ENCODE results near the gene SMOC2. TPM values are rescaled to one million over a fixed set of nuclear protein-coding genes. Genes with fewer than 3 reads are reported as not detected.

SMOC2 gene
- total RNA-seq, 6 experiments from 2014 or later = 0.42 to 3.5 (median 1.2) TPM

GRCh38 chr6:168494726-168495125 lies 53.7 kb downstream of the SMOC2 start:
- no peaks in the 10 kb centered on the region for H3K9me3 ChIP-seq
- WGBS (ENCODE audit: insufficient coverage, low coverage, low lambda C conversion rate, missing lambda C conversion rate) = no CpG with 5 or more reads among the region's 8 CpGs
- H3K4me3 ChIP-seq = no peak overlapping the region
- H3K36me3 ChIP-seq = no peaks in the 10 kb centered on the region
- TF ChIP-seq CTCF (IDR thresholded peaks at IDR 0.05) (no peak), POLR2A (IDR thresholded peaks at IDR 0.05) (no peak)
- no peak overlapping the region for H3K27ac ChIP-seq
- DNase-seq (no peak), ATAC-seq (peak in 2 of 4 donors; percentile 25 to 37)
- no peaks in the 10 kb centered on the region for H3K27me3 ChIP-seq
- intact Hi-C loops (cut with DNase I) = no loop called here
- no peaks in the 10 kb centered on the region for H3K4me1 ChIP-seq

GRCh38 chr6:168495133-168495532 lies 54.1 kb downstream of the SMOC2 start:
- Histone ChIP-seq H3K9me3 (no peaks in the 10 kb centered on the region), H3K4me1 (no peaks in the 10 kb centered on the region), H3K27me3 (no peaks in the 10 kb centered on the region), H3K27ac (no peak overlapping the region), H3K4me3 (no peak overlapping the region), H3K36me3 (no peaks in the 10 kb centered on the region)
- intact Hi-C loops (cut with DNase I) = no loop called here
- ATAC-seq = peak in 1 of 4 donors; percentile 27
- no peak for DNase-seq
- 80% methylated on average over 9 of the region's 13 CpGs for WGBS (ENCODE audit: insufficient coverage, low coverage, low lambda C conversion rate, missing lambda C conversion rate)
- TF ChIP-seq CTCF (IDR thresholded peaks at IDR 0.05) (no peak), POLR2A (IDR thresholded peaks at IDR 0.05) (no peak)

DNA sequence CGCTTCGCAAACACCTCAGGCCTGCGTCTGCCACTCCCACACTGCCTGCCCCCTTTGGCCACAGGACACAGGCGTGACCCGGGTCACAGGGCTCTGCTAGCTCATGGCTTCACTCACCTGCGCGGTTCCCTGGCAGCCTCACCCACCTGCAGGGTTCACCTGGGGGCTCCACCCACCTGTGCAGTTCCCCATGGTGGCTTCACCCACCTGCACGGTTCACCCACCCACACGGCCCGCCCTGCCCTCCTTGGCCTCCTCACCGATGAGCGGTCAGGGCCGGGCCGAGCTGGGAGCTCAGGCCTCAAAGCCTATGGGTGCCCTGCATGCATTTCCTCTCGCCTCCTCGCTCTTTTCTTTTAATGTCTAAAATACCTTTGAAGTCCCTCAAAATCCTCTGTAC lies 54.7 kb downstream of the SMOC2 start:
- H3K27ac ChIP-seq = no peak overlapping the region
- ATAC-seq (no peak), DNase-seq (no peak)
- H3K27me3 ChIP-seq = no peaks in the 10 kb centered on the region
- intact Hi-C loops (cut with DNase I) = no loop called here
- no peak overlapping the region for H3K4me3 ChIP-seq
- WGBS (ENCODE audit: insufficient coverage, low coverage, low lambda C conversion rate, missing lambda C conversion rate) = 79% methylated on average over 3 of the region's 16 CpGs
- no peaks in the 10 kb centered on the region for H3K9me3 ChIP-seq
- TF ChIP-seq POLR2A (IDR thresholded peaks at IDR 0.05) (no peak), CTCF (IDR thresholded peaks at IDR 0.05) (no peak)
- no peaks in the 10 kb centered on the region for H3K4me1 ChIP-seq
- no peaks in the 10 kb centered on the region for H3K36me3 ChIP-seq

DNA sequence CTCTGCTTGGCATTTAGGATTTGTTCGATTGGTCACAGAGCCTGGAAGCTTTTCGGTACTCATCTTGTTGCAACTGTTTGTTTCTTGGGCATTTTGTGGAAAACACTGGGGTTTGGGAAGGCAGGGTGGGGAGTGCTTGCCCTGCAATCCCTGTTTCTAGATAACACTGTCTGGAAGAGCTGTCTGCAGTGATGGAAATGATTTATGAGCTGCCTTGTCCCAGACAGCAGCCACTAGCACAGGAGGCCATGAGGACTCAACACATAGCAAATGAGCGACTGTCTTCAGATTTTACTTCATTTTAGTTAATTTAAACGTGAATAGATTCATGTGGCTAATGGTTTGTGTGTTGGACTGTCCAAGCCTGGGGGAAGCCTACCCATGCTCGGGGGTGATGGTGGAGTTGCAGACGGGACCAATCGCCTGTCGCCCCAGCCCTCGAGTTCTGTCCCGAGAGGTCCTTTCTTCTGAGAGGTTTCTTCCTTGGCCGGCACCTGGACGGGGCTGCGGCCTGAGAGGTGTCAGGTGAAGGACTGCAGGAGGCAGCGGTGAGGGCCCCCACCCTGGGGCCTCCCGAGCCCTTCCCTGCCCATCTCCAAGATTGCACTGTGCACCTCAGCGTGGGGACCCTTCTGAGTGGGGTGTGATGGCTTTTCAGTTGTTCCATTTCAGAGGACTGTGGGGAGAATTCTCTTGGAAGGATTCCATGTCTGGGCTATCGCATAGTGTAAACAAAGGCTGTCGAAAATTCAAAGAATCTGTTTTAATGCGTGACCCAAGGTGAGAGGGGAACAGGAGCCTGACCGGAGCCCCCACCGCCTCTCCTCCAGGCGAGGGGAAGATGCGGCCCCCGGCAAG lies 55.4 kb downstream of the SMOC2 start:
- Histone ChIP-seq H3K9me3 (no peaks in the 10 kb centered on the region), H3K4me3 (no peak overlapping the region), H3K27ac (no peak overlapping the region), H3K36me3 (no peaks in the 10 kb centered on the region), H3K27me3 (no peaks in the 10 kb centered on the region), H3K4me1 (no peaks in the 10 kb centered on the region)
- WGBS (ENCODE audit: insufficient coverage, low coverage, low lambda C conversion rate, missing lambda C conversion rate) = 53% methylated on average over 8 of the region's 24 CpGs
- TF ChIP-seq CTCF (IDR thresholded peaks at IDR 0.05) = no peak
- no peak for TF ChIP-seq POLR2A (IDR thresholded peaks at IDR 0.05)
- no peak for DNase-seq
- no peak for ATAC-seq
- intact Hi-C loops (cut with DNase I) = no loop called here
